Adrenal gland (tissue), 12 donors: ENCODE data around the gene BCOR. TPM values are rescaled to one million over a fixed set of nuclear protein-coding genes. Genes with fewer than 3 reads are reported as not detected.

Experiments
- DNase-seq, 7 donors: peaks; one replicate each; pipeline ENCODE4 v3.0.0-alpha.2; 2019 to 2020
- H3K27ac ChIP-seq, 5 donors: fragments of 200-600 bp; sonication (generic) in 4 of 5; 1 replicate in 3 of 5; 2 replicates in 2 of 5; pipeline versions ENCODE4 v1.5.1 to v1.8.0; 2016 to 2020; ENCODE audit warnings: mild to moderate bottlenecking in 1 of 5
- H3K27me3 ChIP-seq: fragments of 200-600 bp; 2 replicates; pipeline ENCODE4 v1.8.0; 2021
- H3K36me3 ChIP-seq, 2 donors: fragments of 200-600 bp; replicated peaks in 1 of 2; 1 replicate in 1 of 2; 2 replicates in 1 of 2; pipeline versions ENCODE4 v1.5.1 to v1.8.0; 2018 to 2022
- H3K4me1 ChIP-seq, 2 donors: fragments of 200-600 bp; replicated peaks in 1 of 2; 1 replicate in 1 of 2; 2 replicates in 1 of 2; pipeline versions ENCODE4 v1.5.1 to v1.8.0; 2018 to 2021
- H3K4me3 ChIP-seq, 4 donors: fragments of 200-600 bp; sonication (generic) in 3 of 4; one replicate each; pipeline ENCODE4 v1.5.1; 2016 to 2018
- H3K9me3 ChIP-seq, 3 donors: fragments of 200-600 bp; sonication (generic) in 1 of 3; replicated peaks in 1 of 3; 1 replicate in 2 of 3; 2 replicates in 1 of 3; pipeline versions ENCODE4 v1.5.1 to v1.8.0; 2016 to 2021
- CTCF ChIP-seq, 6 experiments: fragments of 450-650 bp in 4 of 6; fragments of 200-600 bp in 2 of 6; sonication (generic) in 1 of 6; IDR thresholded peaks; 1 replicate in 5 of 6; 2 replicates in 1 of 6; pipeline versions ENCODE4 v1.5.1 to v1.8.0; 2016 to 2021; ENCODE audit warnings: antibody characterized with exemption in 6 of 6, mild to moderate bottlenecking in 2 of 6, moderate library complexity in 1 of 6
- POLR2A ChIP-seq, 2 donors: fragments of 450-650 bp; IDR thresholded peaks; one replicate each; pipeline ENCODE4 v1.6.1; 2017; ENCODE audit warnings: antibody characterized with exemption in 2 of 2, mild to moderate bottlenecking in 2 of 2, moderate library complexity in 1 of 2
- WGBS, 4 donors: extraction: QIAGEN DNeasy Blood & Tissue Kit in 2 of 4; methylation state at CpG; one replicate each; pipeline versions ENCODE4 v1.1.5 to v1.1.7; 2013 to 2017; 5-methylcytosine and 5-hydroxymethylcytosine counted together
- intact Hi-C, 2 donors: fragments of 100-400 bp; cut with DNase I; formaldehyde crosslinking; loops; one replicate each; pipeline versions ENCODE4 v1.14.1 to v1.15.0; 2022 to 2023
- polyA plus RNA-seq, 3 donors: library from polyadenylated mRNA; stranded (reverse); fragments of 200-250 nt in 2 of 3; fragments of 350-450 nt in 1 of 3; fragmentation: Illumina TruSeq in 1 of 3; extraction: RNeasy Lipid Tissue Mini Kit (QIAGEN cat#74804) in 1 of 3; gene quantifications; one replicate each; pipeline ENCODE4 v1.2.3, GENCODE V29; 2013 to 2014
- total RNA-seq, 9 donors: library from RNA; depleted of rRNA in 4 of 9; stranded (reverse); fragments of >200 nt in 4 of 9; fragments of 120-200 nt in 1 of 9; fragmentation: NEBNext Ultra II Directional in 1 of 9; extraction: Animal tissue kit (Norgen Biotek cat#: 25700) in 1 of 9; gene quantifications; one replicate each; pipeline versions ENCODE4 v1.1.0 to v1.2.4, GENCODE V29; 2013 to 2023
- donor health status: healthy with polysubstance abuse.
- donor health status: Bipolar disorder and iron deficiency.
- donor health status: DM: yes; HTN: yes; CAD: no.
- donor health status: DM: no; HTN: no; CAD: no.
- donor health status: DM: no; HTN: no; CAD: no.
- donor health status: DM: yes; HTN: yes; CAD: no.

Gene BCOR
- total and polyA plus RNA-seq, 12 donors = 13.7 to 42.9 (median 29.0) TPM

- WGBS, 4 donors = 36 to 94% (median 78%) methylated on average over 9 to 10 of the region's 10 CpGs
- TF ChIP-seq CTCF (IDR thresholded peaks at IDR 0.05) (no peak), POLR2A (IDR thresholded peaks at IDR 0.05) (no peak)
Measured at GRCh38 chrX:40143001-40143400, 45.2 kb upstream of the BCOR start.

GRCh38 chrX:40142417-40142816 is 44.7 kb upstream of the BCOR start:
- peak in 4 of 7 donors; percentile 39 to 69 (median 58) for DNase-seq
- TF ChIP-seq CTCF (IDR thresholded peaks at IDR 0.05) = no peak
- Histone ChIP-seq H3K4me3 (no peak overlapping the region), H3K27me3 (peaks cover 19% of the 10 kb centered on the region), H3K9me3 (no peaks in the 10 kb centered on the region), H3K4me1 (peaks cover 7 to 17% of the 10 kb centered on the region in 2 donors), H3K36me3 (no peaks in the 10 kb centered on the region), H3K27ac (peak overlapping the region in 1 of 5 donors; percentile 72)
- intact Hi-C loops = no loop called here
- 49 to 64% (median 55%) methylated on average over 6 of the region's 6 CpGs for WGBS, 4 donors

More at GRCh38 chrX:40143001-40143400, 45.2 kb upstream of the BCOR start:
- H3K4me3 ChIP-seq = no peak overlapping the region
- peaks cover 20% of the 10 kb centered on the region for H3K27me3 ChIP-seq
- H3K4me1 ChIP-seq = peaks cover 7 to 23% of the 10 kb centered on the region in 2 donors
- no peak overlapping the region for H3K27ac ChIP-seq
- H3K9me3 ChIP-seq = no peaks in the 10 kb centered on the region
- DNase-seq = no peak
- intact Hi-C loops = no loop called here
- H3K36me3 ChIP-seq = no peaks in the 10 kb centered on the region

- H3K36me3 ChIP-seq = no peaks in the 10 kb centered on the region
- DNase-seq = peak in 5 of 7 donors; percentile 45 to 59 (median 48)
- no peak overlapping the region for H3K4me3 ChIP-seq
- WGBS, 4 donors = 33 to 45% (median 36%) methylated on average over 5 to 12 of the region's 12 CpGs
- peak overlapping the region in 2 of 5 donors; percentile 24 to 72 for H3K27ac ChIP-seq
- H3K9me3 ChIP-seq = no peaks in the 10 kb centered on the region
- H3K4me1 ChIP-seq = peaks cover 7 to 10% of the 10 kb centered on the region in 2 donors
- intact Hi-C loops = no loop called here
- TF ChIP-seq POLR2A (IDR thresholded peaks at IDR 0.05) = no peak
- no peak for TF ChIP-seq CTCF (IDR thresholded peaks at IDR 0.05)
- peaks cover 9% of the 10 kb centered on the region for H3K27me3 ChIP-seq
Measured at GRCh38 chrX:40140706-40141499, 43.1 kb upstream of the BCOR start.

GRCh38 chrX:40132751-40133150 is 35.0 kb upstream of the BCOR start:
- Histone ChIP-seq H3K36me3 (no peaks in the 10 kb centered on the region), H3K27ac (peak overlapping the region in 3 of 5 donors; percentile 69 to 90 (median 81)), H3K4me3 (no peak overlapping the region), H3K4me1 (peaks cover 0 to 10% of the 10 kb centered on the region in 2 donors), H3K9me3 (no peaks in the 10 kb centered on the region), H3K27me3 (no peaks in the 10 kb centered on the region)
- TF ChIP-seq POLR2A (IDR thresholded peaks at IDR 0.05) = peak in 1 of 2 donors; percentile 53
- no peak for TF ChIP-seq CTCF (IDR thresholded peaks at IDR 0.05)
- 20 to 50% (median 40%) methylated on average over 2 to 7 of the region's 7 CpGs for WGBS, 4 donors
- intact Hi-C loops = no loop called here
- DNase-seq = peak; percentile 85 to 93 (median 89)
